T47D (cell line): ENCODE results near the gene OXCT2.
"Not testable (repeated sequence)": the region's sequence is repeated elsewhere in the genome, so short reads cannot be mapped to it uniquely, and the experiment has no call there.

ENCODE experiments used
- DNase-seq, 2 experiments: peaks; one replicate each; pipeline versions ENCODE4 v3.0.0 to v3.0.0-alpha.2; 2011 to 2012; ENCODE audit warnings: low read depth in 1 of 2, low spot score in 1 of 2
- JUND ChIP-seq: IDR thresholded peaks from 2 replicates; pipeline ENCODE4 v1.6.1; 2012; ENCODE audit warnings: low read depth
- in situ Hi-C: cut with HindIII; loops from 2 replicates; pipeline ENCODE4 v1.10.0; 2016; ENCODE audit warnings: low sequenced_read_pairs, low pct_unique_long_range_greater_than_20kb

The OXCT2 gene

DNA sequence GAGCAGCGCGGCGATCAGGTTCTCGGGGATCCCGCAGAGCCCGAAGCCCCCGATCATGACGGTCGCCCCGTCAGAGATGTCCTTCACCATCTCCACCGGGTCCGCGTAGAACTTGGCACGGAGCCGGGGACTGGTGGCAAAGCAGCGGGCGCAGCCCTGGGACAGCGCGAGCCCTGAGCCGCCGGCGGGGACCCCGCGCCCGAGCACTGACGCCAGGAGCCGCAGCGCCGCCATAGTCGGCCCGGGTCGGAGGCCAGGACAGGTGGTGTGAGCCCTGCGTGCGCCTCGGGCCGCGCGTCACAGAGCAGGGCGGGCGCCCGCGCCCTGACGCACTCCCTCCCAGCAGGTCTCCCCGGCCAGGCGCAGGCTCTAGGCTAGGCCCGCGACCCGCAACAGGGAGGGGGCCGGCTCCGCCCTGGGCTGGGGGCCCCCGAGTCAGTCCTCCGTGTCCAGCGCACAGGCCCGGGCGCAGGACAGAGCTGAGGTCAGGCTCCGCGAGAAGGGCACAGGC, at the start of gene OXCT2:
Gene OXCT2, minus strand, starts transcription at position 327 of the 511 bp plus-strand sequence. Its CDS starts 93 bp downstream, at position 234.
- DNase-seq, in situ Hi-C loops: not testable (repeated sequence)

DNA sequence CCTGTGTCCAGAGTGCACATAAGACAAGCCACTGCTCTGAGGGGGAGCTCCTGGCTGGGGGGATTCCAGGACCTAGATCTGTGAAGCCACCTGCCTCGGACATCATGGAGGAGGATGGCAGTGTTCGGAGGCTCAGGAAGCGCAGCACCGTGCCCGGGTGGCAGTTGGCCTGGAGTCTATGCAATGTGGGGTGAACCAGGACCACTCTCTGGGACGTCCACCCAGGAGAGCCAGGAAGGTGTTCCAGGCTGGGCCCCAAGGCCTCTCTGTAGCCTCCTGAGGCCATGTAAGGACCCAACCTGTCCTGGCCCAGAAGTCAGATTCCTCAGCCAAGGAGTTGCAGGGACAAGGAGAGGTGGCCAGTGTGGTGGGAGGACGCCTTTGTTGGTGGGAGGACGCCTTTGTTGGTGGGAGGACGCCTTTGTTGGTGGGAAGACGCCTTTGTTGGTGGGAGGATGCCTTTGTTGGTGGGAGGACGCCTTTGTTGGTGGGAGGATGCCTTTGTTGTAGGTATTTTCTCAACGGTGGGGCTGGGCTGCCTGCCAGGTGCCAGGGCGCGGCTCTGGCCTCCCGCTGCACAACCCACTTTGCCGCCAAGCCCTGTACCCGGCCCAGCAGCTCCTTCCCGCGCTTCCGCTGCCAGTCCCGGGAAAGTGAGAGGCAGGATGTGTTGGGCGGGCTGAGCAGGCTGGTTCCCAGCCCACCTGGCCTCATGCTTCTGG, 48.1 kb upstream of the OXCT2 start:
- TF ChIP-seq JUND = no peak
- in situ Hi-C loops = no loop called here
- DNase-seq = no peak

DNA sequence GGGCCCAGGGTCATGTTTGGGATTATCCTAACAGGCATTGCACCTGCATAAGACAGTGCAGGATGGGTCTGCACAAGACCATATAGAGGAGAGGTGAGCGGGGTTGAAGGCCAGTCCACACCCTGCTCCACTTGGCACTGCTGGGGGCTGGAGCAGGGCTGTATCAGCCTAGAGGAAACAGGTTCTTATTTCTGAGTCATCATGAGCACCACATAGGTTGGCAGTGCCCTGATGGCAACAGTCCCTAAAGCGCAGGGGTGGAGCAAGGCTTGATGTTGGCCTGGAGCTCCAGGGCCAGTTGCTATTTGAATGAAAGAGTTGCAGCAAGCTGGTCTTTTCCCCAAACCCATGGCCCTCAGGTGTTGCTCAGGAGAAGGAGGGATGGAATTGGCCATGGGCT, 47.3 kb upstream of the OXCT2 start:
- in situ Hi-C loops = no loop called here
- DNase-seq = no peak
- no peak for TF ChIP-seq JUND

DNA sequence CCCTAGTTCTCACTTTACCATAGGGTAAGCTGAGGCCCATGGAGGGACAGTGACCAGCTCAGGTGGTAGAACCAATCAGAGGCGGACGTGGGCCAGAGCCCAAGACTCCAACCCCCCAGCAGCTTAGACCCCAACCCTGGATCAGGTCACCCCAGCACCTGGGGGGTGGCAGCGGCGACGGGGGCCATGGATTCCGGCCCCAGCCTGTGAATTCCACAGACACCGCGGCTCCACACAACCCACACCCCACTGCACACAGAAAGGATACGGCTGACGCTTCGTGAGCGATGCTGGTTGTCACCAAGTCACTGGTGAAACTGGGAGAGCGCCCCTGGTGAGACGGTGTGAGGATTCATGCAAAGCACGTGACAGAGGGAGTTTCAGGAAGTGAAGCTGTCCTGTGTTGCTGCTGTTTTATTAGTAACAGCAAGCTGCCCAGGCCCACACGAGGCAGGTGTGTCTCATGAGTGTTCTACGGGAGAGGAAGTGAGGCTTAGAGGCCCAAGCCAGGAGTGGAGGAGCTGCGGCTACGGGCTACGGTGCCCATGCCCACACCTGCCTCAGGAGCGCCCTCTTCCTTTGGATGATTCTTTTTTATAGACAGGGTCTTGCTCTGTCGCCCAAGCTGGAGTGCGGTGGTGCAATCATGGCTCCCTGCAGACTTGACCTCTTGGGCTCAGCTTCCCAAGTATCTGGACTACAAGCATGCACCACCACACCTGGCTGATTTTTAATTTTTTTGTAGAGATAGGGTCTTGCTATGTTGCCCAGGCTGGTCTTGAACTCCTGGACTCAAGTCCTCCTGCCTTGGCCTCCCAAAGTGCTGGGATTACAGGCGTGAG, 46.2 kb upstream of the OXCT2 start:
- peak in 1 of 2 experiments; percentile 77 for DNase-seq
- in situ Hi-C loops = not testable (repeated sequence)

DNA sequence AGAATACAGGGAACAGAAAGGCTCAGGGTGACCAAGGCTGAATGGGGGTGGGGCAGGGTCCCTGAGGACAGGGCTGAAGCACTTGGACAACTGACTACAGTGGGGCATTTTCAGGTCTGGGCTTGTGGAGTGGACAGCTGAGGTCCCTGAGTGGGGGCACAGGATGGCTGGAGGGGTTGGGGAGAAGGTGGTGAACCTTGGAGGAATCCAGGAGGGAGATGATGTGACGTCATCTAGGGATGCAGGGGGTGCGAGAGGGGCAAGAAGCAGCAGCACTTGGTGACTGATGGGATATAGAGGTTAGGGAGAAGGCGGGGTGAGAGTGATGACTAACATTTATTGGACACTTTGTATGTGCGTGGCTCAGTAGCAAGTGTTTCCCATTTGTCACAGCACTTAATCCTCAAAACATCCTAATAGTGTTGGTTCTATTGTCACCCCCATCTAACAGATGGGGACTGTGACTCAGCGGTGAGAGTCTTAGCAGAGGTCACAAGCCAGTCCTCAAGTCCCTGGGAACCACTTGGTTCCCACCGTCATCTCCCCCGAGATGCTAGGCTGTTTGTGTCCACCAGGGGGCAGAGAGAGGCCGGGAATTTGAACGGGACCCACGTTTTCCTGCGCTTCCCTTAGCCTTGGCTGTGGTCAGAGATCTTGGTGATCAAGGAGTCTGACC, 45.4 kb upstream of the OXCT2 start:
- no peak for TF ChIP-seq JUND
- DNase-seq = peak in 1 of 2 experiments; percentile 62
- in situ Hi-C loops = no loop called here

DNA sequence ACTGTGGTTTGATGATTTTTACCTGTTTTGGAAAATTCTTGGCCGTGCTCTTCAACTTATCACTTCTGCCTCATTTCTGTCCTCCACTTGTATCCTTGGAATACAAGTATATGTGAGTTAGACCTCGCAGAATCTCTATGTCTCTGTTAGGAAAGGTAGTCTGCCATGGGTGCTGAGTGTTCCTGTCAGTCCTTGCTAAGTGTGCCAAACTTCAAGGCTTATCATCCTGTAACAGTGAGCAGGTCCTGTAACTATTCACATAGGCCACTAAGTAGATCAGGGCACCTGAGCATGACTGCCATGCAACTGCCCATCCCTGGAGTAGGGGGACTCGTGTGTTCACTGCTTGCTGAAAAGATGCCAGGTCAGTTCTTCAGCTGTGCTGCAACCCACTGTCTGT, 41.8 kb upstream of the OXCT2 start:
- no peak for DNase-seq
- TF ChIP-seq JUND = no peak
- in situ Hi-C loops = no loop called here

DNA sequence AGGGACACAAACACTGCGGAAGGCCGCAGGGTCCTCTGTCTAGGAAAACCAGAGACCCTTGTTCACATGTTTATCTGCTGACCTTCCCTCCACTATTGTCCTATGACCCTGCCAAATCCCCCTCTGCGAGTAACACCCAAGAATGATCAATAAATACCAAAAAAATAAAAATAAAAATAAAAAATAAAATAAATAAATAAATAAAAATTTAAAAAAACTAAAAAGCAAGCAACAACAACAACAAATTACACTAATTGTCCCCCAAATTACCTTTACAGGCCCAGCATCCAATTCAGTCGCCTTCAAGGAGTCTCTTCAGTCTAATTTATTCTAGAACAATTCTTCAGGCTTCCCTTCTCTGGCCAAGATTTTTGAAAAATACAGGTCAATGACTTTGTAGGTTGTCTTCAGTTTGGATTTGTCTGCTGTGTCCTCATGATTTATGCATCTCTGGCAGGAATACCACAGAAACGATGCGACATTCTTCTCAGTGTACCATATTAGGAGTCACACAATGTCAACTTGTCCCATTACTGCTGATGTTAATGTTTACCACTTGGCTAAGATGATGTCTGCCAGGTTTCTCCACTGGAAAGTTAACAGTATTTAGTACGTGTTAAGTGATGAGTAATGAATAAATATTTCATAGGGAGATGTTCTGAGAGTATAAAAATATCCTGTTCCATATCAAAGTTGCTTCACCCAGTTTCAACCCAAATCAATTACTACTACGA, 37.8 kb upstream of the OXCT2 start:
- no peak for DNase-seq
- in situ Hi-C loops = no loop called here
- TF ChIP-seq JUND = no peak

DNA sequence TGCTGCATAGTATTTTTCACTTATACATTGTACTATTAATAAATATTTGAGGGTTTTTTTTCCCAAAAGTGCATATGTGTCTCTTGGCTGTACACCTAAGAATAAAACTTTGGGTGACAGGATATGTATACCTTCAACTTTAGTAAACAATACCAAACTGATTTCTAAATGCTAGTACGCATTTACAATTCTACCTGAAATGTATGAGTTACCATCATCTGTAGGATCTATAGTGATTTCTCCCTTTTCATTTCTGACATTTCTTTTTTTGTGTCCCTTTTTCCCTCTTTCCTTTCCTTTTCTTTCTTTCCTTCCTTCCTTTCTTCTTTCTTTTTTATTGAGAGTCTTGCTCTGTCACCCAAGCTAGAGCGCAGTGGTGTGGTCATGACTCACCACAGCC, 34.2 kb upstream of the OXCT2 start:
- in situ Hi-C loops = no loop called here
- DNase-seq = no peak
- no peak for TF ChIP-seq JUND

DNA sequence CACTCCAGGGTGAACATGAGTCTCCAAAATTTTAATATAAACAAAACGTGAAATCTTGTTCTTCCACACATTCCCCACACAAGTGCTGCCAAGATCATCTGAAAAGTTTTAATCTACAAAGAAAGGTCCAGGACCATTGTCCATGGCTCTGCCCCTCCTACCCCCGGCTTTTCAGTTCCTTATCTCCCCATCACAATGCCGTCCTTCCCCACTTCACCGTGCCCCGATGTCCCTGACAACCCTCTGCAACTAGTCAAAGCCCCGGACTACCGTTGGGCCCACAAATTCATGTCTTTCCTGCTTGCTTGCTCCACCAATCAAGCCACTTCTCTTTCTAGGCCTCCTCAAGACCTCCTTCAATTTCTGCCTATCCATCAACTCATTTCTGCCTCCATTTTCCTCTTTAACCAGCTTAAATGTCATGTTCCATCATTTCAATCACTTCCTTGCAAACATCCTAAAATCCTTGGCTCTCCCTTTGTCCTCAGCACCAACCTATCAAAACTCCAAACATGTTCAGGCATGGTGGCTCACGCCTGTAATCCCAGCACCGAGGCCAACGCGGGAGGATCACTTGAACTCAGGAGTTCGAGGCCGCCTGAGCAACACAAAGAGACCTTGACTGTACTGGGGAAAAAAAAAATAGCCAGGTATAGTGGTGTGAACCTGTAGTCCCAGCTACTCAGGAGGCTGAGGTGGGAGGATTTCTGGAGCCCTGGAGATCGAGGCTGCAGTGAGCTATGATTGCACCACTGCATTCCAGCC, 31.5 kb upstream of the OXCT2 start:
- DNase-seq = no peak
- in situ Hi-C loops = no loop called here
- TF ChIP-seq JUND = no peak

DNA sequence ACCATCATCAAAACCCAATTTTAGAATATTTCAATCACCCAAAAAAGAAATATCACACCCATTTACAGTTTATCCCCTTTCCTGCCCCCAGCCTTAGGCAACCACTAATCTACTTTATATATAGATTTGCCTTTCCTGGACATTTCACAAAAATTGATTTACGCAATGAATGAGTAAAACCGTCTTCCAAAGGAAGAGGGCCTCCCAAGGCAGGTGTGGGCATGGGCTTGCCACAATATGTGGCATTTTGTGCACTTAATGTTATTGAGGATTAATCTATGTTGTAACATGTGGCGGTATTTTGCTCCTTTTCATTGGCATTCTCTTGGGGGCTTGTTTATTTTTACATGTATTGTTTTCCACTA, 29.3 kb upstream of the OXCT2 start:
- no peak for DNase-seq
- no peak for TF ChIP-seq JUND
- in situ Hi-C loops = no loop called here

DNA sequence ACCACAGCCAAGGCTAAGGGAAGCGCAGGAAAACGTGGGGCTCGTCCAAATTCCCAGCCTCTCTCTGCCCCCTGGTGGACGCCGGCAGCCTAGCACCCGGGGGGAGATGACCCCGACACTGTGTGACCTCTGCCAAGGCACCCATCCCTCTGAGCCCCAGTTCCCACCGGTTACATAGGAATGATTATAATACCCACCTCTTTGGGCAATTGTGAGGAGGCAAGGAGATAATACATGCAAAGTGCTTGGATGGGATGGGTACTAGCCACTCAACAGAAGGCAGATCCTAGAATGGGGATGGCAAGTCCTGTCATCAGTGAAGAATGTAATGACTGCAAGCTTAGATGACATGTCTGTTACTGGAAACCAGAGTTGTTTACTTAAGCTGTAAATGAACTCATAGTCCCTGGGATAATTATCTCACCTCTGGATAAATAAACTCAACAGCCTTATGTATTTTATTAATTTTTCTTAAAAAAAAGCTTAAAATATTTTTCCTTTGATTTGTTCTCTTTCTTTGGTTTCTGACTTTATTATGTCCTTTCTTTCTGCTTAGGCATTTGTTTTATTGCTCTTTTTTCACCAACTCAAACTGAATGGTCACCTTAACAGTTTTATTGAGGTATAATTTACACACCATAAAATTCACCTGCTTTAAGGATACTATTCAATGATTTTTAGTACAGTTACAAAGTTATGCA, 28.8 kb upstream of the OXCT2 start:
- peak in 1 of 2 experiments; percentile 61 for DNase-seq
- in situ Hi-C loops = no loop called here
- no peak for TF ChIP-seq JUND

DNA sequence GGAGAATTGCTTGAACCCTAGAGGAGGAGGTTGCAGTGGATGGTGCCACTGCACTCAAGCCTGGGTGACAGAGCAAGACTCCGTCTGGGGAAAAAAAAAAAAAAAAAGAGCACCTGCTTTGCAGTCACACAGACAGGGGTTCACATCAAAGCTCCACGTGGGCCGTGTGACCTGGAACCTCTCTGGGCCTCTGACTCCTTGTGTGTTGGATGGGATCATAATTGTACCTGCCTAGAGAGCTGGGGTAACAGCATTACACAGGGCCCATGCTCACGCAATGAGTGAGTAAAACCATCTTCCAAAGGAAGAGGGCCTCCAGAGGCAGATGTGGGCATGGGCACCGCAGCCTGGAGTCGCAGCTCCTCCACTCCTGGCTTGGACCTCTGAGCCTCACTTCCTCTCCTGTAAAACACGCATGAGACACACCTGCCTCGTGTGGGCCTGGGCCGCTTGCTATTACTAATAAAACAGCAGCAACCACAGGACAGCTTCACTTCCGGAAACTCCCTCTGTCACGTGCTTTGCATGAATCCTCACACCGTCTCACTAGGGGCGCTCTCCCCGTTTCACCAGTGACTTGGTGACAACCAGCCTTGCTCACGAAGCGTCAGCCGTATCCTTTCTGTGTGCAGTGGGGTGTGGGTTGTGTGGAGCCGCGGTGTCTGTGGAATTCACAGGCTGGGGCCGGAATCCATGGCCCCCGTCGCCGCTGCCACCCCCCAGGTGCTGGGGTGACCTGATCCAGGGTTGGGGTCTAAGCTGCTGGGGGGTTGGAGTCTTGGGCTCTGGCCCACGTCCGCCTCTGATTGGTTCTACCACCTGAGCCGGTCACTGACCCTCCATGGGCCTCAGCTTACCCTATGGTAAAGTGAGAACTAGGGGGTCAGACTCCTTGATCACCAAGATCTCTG, 28.0 kb upstream of the OXCT2 start:
- DNase-seq = peak in 1 of 2 experiments; percentile 90
- in situ Hi-C loops = not testable (repeated sequence)
